HG03460 (cell line): ENCODE results near the gene RWDD4.
"Not testable (repeated sequence)": the region's sequence is repeated elsewhere in the genome, so short reads cannot be mapped to it uniquely, and the experiment has no call there.

Experiments used
- ATAC-seq: cut with Tn5 transposase; IDR thresholded peaks from one replicate; pipeline ENCODE4 v1.9.1; 2021; ENCODE audit not compliant: unreplicated experiment

The RWDD4 gene

GRCh38 chr4:183636503-183636902 lies 22.5 kb downstream of the RWDD4 start:
- ATAC-seq, result no peak

- no peak for ATAC-seq
Measured at GRCh38 chr4:183635741-183636140, 23.2 kb downstream of the RWDD4 start.

DNA sequence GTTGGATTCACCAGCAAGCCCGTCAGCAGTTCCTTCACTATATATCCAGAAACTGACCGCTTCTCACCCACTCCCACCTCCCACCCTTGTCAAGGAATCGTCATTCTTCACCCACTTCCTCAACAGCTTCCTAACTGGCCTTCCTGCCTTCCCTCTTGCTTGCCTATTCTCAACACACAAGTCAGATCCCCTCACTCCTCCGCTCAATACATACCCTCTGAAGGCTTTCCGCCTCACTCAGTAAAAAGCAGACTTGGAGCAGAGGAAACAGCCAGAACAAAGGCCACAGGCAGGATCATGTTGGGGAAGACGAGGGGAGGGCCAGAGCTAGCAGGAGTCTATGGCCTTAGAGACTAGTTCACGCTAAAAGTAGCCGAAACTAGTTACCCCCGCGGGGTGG lies 23.7 kb downstream of the RWDD4 start:
- ATAC-seq, result no peak

DNA sequence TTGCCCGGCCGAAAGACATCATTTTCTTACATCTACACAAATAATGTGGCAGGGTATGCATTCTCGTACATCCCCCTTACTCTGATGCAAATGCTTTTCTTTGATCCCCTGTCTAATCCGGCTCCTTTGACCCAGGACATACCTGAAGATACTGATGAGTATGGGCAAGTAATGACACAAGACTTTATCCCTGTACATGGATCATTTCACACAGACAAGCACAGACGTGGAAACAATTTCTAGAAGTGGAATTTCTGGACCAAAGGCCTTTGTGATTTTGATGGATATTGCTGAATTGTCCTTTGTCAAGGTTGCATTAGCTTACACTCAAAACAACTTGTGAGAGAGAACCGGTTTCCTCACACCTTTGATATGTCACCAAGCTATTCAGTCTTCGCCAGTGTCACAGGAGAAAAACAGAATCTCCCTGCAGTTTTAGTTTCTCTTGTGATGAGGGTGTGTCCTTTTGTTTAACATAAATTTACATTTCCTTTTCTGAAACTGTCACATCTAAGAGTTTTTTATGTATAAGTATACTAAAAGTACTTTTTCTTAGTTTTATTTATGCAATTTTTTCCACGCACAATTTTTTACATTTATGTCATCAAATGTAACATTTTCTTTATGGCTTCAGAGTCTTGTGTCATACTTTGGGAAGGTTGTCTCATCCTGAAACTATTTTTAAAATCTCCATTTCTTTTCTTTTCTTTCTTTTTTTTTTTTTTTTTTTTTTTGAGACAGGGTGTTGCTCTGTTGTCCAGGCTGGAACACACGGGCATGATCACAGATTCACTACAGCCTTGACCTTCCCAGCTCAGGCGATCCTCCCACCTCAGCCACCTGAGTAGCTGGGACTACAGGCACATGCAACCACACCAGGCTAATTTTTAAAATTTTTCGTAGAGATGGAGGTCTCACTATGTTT lies 25.2 kb downstream of the RWDD4 start:
- no peak for ATAC-seq

DNA sequence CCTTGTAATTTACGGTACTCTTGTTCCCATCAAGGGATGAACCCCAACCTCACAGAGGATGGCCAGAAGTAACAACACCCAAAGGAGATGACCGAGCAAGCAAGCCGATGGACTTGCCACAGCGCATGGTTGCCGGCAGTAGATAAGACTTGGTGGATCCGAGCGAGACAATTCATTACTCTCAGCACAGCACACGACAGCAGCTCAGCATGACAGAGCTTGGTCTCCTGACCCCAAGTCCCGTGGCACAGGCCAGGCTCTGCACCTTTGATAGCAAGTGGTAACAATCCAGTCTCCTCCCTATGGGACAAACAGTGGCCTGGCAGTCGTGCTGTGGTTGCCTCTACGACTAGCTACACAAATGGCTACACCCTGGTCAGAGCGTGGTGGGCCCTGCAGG lies 26.3 kb downstream of the RWDD4 start:
- no peak for ATAC-seq

DNA sequence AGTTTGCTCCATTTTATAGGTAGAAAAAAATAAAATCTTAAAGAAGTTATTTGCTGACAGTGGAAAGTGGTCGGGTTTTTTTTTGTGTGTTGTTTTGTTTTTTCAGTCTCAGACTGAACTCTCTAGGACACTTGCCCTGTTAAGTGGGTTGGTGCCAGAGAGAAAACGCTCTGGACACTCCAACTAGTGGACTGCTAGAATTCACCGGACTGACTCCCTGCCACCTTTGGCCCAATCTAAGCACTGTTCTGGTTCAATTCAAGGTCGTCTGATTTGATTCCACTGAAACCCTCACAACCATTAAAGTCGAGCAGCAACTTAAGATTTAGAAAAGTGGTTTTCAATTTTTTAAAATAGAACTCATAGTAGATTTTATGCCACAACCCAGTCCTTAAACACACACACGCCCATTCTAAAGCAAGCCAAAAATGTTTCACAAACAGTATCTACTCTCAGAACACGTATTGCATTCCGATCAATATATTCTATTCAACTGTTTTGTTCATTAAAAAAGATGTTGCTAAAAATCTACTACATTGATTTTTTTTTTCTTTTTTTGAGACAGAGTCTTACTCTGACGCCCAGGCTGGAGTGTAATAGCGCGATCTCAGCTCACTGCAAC lies 27.3 kb downstream of the RWDD4 start:
- ATAC-seq, result no peak

DNA sequence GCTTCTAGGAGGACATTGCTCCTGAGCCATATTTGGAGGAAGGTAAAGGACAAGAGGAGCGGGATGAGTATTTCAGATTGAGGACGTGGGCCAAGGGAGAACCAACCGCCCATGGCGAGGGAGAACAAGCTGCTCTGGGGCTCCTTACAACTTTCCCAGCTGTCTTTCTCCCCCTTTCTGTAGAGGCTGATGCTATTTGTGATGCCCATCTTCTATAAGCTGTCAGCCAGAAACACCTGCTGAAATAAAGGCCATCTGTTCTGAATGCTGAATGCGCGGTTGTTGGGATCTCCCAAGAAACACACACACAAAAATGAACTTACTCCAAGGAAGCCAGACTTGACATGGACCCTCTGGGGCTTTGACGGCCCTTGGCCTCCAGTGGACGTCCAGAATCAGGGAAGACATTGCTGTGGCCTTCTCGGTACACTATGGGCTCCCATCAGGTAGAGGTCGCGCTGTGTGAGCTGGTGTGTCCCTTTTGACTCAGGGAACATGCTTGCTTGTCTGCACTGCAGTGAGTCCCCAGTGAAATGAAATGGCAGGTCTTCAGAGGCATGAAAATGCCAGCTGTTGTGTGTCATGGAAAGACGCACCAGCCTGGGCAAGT lies 30.9 kb downstream of the RWDD4 start:
- no peak for ATAC-seq

DNA sequence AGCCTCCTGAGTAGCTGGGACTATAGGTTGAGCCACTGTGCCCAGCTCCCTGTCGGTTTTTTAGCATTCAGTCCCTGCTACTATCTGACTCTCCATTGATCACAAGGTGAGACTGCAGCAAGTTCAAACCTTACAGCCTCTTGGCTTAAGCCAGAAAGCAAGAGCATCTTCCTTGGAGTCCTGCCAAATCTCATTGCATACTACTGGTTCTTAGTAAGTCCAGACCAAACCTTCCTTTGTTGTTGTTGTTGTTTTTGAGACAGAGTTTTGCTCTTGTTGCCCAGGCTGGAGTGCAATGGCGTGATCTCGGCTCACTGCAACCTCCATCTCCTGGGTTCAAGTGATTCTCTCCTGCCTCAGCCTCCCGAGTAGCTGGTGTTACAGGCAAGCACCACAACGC lies 31.7 kb downstream of the RWDD4 start:
- not testable (repeated sequence) for ATAC-seq

GRCh38 chr4:183626168-183626567 lies 32.8 kb downstream of the RWDD4 start:
- no peak for ATAC-seq

DNA sequence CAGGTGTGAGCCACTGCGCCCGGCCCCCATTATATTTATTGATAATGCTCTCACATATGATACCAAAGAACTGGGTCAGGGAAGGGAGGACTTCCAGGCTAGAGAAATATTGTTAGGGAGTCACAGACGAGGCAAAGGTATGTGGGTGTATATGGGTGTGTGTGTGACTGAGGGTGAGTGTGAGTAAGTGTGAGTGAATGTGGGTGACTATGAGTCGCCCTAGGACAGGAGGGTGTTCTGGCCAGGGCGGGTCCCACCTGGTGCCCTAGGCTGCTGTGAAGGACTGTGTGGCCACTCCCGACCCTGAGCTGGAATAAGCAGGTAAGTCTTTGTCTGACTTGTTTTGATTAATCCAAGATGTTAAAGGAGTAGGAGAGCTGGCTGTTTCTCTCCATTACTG lies 34.4 kb downstream of the RWDD4 start:
- no peak for ATAC-seq

DNA sequence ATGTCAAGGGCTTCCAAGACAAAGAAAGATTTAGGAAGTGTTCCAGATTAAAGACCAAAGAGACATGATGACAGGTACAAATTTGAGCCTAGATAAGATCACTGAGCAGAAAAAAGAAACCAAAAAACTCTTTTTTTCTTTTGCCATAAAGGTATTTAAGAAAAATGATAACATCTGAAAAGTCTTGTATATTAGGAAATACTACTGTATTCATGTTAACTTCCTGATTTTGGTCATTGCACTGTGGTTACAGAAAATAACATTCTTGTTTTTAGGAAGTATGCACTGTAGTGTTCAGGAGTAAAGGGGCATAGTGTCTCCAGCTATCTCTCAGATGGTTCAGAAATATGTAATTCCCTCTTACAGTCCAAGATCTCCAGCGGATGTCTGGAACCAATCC lies 37.1 kb downstream of the RWDD4 start:
- ATAC-seq, result no peak

DNA sequence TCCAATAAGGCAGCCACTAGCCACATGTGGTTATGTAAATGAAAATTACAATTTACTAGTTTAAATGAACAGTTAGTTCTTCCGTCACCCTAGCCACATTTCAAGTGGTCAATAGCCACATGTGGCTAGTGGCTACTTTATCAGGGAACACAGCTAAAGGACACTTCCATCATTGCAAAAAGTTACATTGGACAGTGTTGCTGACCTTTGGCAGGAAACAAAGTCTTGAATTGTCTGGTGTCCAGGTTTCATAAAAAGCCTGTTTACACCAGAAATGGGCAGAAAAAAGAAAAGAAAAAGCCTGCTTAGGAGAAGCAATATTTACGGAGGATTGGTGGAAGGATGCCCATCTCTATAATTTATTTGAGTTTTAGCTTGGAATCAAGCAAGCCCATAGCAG lies 38.6 kb downstream of the RWDD4 start:
- no peak for ATAC-seq

- ATAC-seq, result no peak
Measured at GRCh38 chr4:183618681-183619080, 40.3 kb downstream of the RWDD4 start.

- ATAC-seq, result no peak
Measured at GRCh38 chr4:183617075-183617474, 41.9 kb downstream of the RWDD4 start.

- no peak for ATAC-seq
Measured at GRCh38 chr4:183612329-183613250, 46.4 kb downstream of the RWDD4 start.

GRCh38 chr4:183611210-183611830 lies 47.7 kb downstream of the RWDD4 start:
- no peak for ATAC-seq

GRCh38 chr4:183610613-183611012 lies 48.4 kb downstream of the RWDD4 start:
- no peak for ATAC-seq

DNA sequence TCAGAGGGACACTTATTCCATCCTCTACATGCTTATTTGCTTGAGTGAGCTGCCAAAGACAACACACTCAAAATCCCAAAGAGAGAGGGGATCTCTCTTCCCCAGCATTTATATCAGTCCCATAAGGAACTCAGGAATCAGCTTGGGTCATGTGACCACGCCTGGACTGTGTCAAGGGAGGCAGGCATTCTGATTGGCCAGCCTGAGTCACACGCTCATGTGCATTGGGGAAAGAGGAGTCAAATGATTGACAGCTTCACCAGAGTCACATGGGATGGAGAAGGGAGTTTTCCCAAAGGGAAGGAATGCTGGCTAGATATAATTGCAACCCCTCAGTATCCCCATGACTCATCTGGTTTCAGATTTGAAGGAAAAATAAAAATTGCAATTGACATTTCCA lies 49.0 kb downstream of the RWDD4 start:
- ATAC-seq, result no peak

DNA sequence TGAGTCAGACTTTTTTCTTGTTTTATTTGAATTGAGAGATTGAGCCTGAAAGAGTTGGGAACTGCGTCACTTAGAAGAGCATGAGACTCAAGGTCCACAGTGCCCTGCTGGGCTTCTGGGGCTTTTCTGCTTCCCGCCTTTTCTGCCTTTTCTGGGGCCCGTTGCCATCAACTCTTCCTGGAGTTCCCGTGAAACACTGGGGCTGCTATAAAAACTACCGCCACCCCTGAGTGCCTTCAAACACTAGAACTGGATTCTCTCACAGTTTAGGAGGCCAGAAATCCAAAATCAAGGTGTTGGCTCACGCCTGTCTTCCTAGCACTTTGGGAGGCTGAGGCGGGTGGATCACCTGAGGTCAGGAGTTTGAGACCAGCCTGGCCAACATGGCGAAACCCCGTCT lies 49.8 kb downstream of the RWDD4 start:
- no peak for ATAC-seq

- no peak for ATAC-seq
Measured at GRCh38 chr4:183607894-183608293, 51.1 kb downstream of the RWDD4 start.
